Mesenchymal stem cell (in vitro differentiated cells and primary cell): Measurements from ENCODE around the gene CRLF1.

Experiments
- DNase-seq: peaks from one replicate; pipeline ENCODE4 v3.0.0-alpha.2; 2013
- H2AFZ ChIP-seq: one replicate; pipeline ENCODE4 v1.6.1; 2013; ENCODE audit warnings: low read depth, mild to moderate bottlenecking, control low read depth, inconsistent platforms, low read length, moderate library complexity
- H2AK5ac ChIP-seq: 2 replicates; pipeline ENCODE4 v1.6.1; 2013; ENCODE audit warnings: low read length, moderate library complexity, mild to moderate bottlenecking, inconsistent platforms; ENCODE audit not compliant: severe bottlenecking
- H2BK120ac ChIP-seq: one replicate; pipeline ENCODE4 v1.6.1; 2013; ENCODE audit warnings: low read depth, mild to moderate bottlenecking, inconsistent platforms, low read length, moderate library complexity
- H2BK12ac ChIP-seq, 2 experiments: one replicate each; pipeline ENCODE4 v1.6.1; 2013; ENCODE audit warnings: inconsistent platforms in 2 of 2, low read length in 2 of 2, mild to moderate bottlenecking in 2 of 2, moderate library complexity in 2 of 2, control low read depth in 1 of 2
- H2BK15ac ChIP-seq: one replicate; pipeline ENCODE4 v1.6.1; 2013; ENCODE audit warnings: mild to moderate bottlenecking, low read depth, inconsistent platforms; ENCODE audit not compliant: poor library complexity, severe bottlenecking
- H2BK5ac ChIP-seq: 2 replicates; pipeline ENCODE4 v1.6.1; 2013; ENCODE audit warnings: low read depth, mild to moderate bottlenecking, low read length, control low read depth, inconsistent platforms; ENCODE audit not compliant: poor library complexity, severe bottlenecking
- H3K14ac ChIP-seq, 2 experiments: one replicate each; pipeline ENCODE4 v1.6.1; 2013; ENCODE audit warnings: inconsistent platforms in 2 of 2, low read length in 2 of 2, control low read depth in 1 of 2, mild to moderate bottlenecking in 1 of 2, moderate library complexity in 1 of 2
- H3K18ac ChIP-seq, 2 experiments: one replicate each; pipeline ENCODE4 v1.6.1; 2013; ENCODE audit warnings: inconsistent platforms in 2 of 2, low read length in 2 of 2, control low read depth in 1 of 2, low read depth in 1 of 2, mild to moderate bottlenecking in 1 of 2
- H3K23ac ChIP-seq, 2 experiments: one replicate each; pipeline ENCODE4 v1.6.1; 2013; ENCODE audit warnings: inconsistent platforms in 2 of 2, low read length in 2 of 2, mild to moderate bottlenecking in 2 of 2, moderate library complexity in 2 of 2, control low read depth in 1 of 2
- H3K27ac ChIP-seq: 2 replicates; pipeline ENCODE4 v1.5.1; 2013; ENCODE audit warnings: mild to moderate bottlenecking, moderate library complexity, low read length, control low read depth, inconsistent platforms; ENCODE audit not compliant: poor library complexity, severe bottlenecking
- H3K27me3 ChIP-seq, 2 experiments: 2 replicates each; pipeline versions ENCODE4 v1.6.1 to v1.7.0; 2013; ENCODE audit warnings: low read length in 2 of 2, mild to moderate bottlenecking in 2 of 2, moderate library complexity in 2 of 2, control low read depth in 1 of 2, inconsistent platforms in 1 of 2; ENCODE audit not compliant: control insufficient read depth in 1 of 2, insufficient read depth in 1 of 2
- H3K36me3 ChIP-seq, 2 experiments: 2 replicates each; pipeline versions ENCODE4 v1.6.1 to v1.7.0; 2013; ENCODE audit warnings: low read length in 2 of 2, control low read depth in 1 of 2, inconsistent platforms in 1 of 2, low read depth in 1 of 2, mild to moderate bottlenecking in 1 of 2; ENCODE audit not compliant: insufficient read depth in 2 of 2, control insufficient read depth in 1 of 2
- H3K4ac ChIP-seq, 2 experiments: one replicate each; pipeline ENCODE4 v1.6.1; 2013; ENCODE audit warnings: inconsistent platforms in 2 of 2, low read length in 2 of 2, mild to moderate bottlenecking in 2 of 2, moderate library complexity in 2 of 2, control low read depth in 1 of 2, low read depth in 1 of 2
- H3K4me1 ChIP-seq: 2 replicates; pipeline ENCODE4 v1.6.1; 2013; ENCODE audit warnings: low read depth, low read length, control low read depth; ENCODE audit not compliant: control insufficient read depth, insufficient read depth
- H3K4me2 ChIP-seq: 2 replicates; pipeline ENCODE4 v1.6.1; 2013; ENCODE audit warnings: low read length, mild to moderate bottlenecking, inconsistent platforms; ENCODE audit not compliant: poor library complexity, severe bottlenecking
- H3K4me3 ChIP-seq, 2 experiments: 2 replicates each; pipeline versions ENCODE4 v1.5.1 to v1.7.0; 2013; ENCODE audit warnings: low read length in 2 of 2, mild to moderate bottlenecking in 2 of 2, control low read depth in 1 of 2, low read depth in 1 of 2; ENCODE audit not compliant: insufficient read depth in 1 of 2
- H3K79me1 ChIP-seq: replicated peaks from 2 replicates; pipeline ENCODE4 v1.6.1; 2013; ENCODE audit warnings: mild to moderate bottlenecking, control low read depth, low read length, inconsistent platforms; ENCODE audit not compliant: poor library complexity, severe bottlenecking
- H3K9ac ChIP-seq: 2 replicates; pipeline ENCODE4 v1.7.0; 2013; ENCODE audit warnings: mild to moderate bottlenecking, low read length, moderate library complexity
- H3K9me3 ChIP-seq: 2 replicates; pipeline ENCODE4 v1.7.0; 2013; ENCODE audit warnings: mild to moderate bottlenecking, low read length; ENCODE audit not compliant: control insufficient read depth
- H4K8ac ChIP-seq: one replicate; pipeline ENCODE4 v1.6.1; 2013; ENCODE audit warnings: inconsistent platforms, mild to moderate bottlenecking, low read length, moderate library complexity
- H4K91ac ChIP-seq: one replicate; pipeline ENCODE4 v1.6.1; 2013; ENCODE audit warnings: mild to moderate bottlenecking, low read length, inconsistent platforms
- WGBS: methylation state at CpG from one replicate; pipeline ENCODE4 v1.1.7; 2013; ENCODE audit warnings: mixed read lengths; 5-methylcytosine and 5-hydroxymethylcytosine counted together

The CRLF1 gene

GRCh38 chr19:18597809-18598660 is 8.6 kb downstream of the CRLF1 start:
- H2BK12ac ChIP-seq = no peak overlapping the region

GRCh38 chr19:18596752-18597157 is 9.8 kb downstream of the CRLF1 start:
- peaks cover 9 to 35% of the 10 kb centered on the region in 2 experiments for H3K27me3 ChIP-seq
- 73% methylated on average over 17 of the region's 21 CpGs for WGBS
- no peaks in the 10 kb centered on the region for H3K79me1 ChIP-seq
- no peak overlapping the region for H3K14ac ChIP-seq
- H2AK5ac ChIP-seq = no peak overlapping the region
- no peak overlapping the region for H4K8ac ChIP-seq
- peaks cover 0 to 6% of the 10 kb centered on the region in 2 experiments for H3K36me3 ChIP-seq
- H2BK12ac ChIP-seq = no peak overlapping the region
- no peak overlapping the region for H2AFZ ChIP-seq
- no peak overlapping the region for H2BK120ac ChIP-seq
- peaks cover 17% of the 10 kb centered on the region for H3K4me1 ChIP-seq
- no peaks in the 10 kb centered on the region for H3K9me3 ChIP-seq
- no peak overlapping the region for H3K9ac ChIP-seq
- DNase-seq = no peak
- no peak overlapping the region for H3K4ac ChIP-seq
- H4K91ac ChIP-seq = peak overlapping the region; percentile 35
- H2BK15ac ChIP-seq = no peak overlapping the region
- no peak overlapping the region for H3K23ac ChIP-seq
- H3K27ac ChIP-seq = no peak overlapping the region
- H3K18ac ChIP-seq = no peak overlapping the region
- no peak overlapping the region for H3K4me2 ChIP-seq
- peak overlapping the region in 1 of 2 experiments; percentile 14 for H3K4me3 ChIP-seq
- no peak overlapping the region for H2BK5ac ChIP-seq

More at GRCh38 chr19:18597809-18598660, 8.6 kb downstream of the CRLF1 start:
- Histone ChIP-seq H3K27me3 (peaks cover 9 to 42% of the 10 kb centered on the region in 2 experiments), H2AFZ (no peak overlapping the region), H3K9ac (no peak overlapping the region), H3K14ac (no peak overlapping the region), H3K23ac (no peak overlapping the region), H3K4me2 (no peak overlapping the region), H3K36me3 (no peaks in the 10 kb centered on the region), H3K4ac (no peak overlapping the region), H4K8ac (peak overlapping the region; percentile 13), H3K79me1 (no peaks in the 10 kb centered on the region), H2BK15ac (peak overlapping the region; percentile 15), H3K4me3 (no peak overlapping the region), H3K27ac (no peak overlapping the region), H2BK120ac (no peak overlapping the region), H2BK5ac (no peak overlapping the region), H4K91ac (no peak overlapping the region), H2AK5ac (no peak overlapping the region), H3K9me3 (no peaks in the 10 kb centered on the region), H3K18ac (no peak overlapping the region), H3K4me1 (peaks cover 17% of the 10 kb centered on the region)
- DNase-seq = no peak
- WGBS = 70% methylated on average over 19 of the region's 25 CpGs

- Histone ChIP-seq H3K23ac (no peak overlapping the region), H4K8ac (no peak overlapping the region), H3K79me1 (no peaks in the 10 kb centered on the region), H3K14ac (no peak overlapping the region), H3K27ac (no peak overlapping the region), H3K9ac (no peak overlapping the region), H4K91ac (no peak overlapping the region), H2BK12ac (no peak overlapping the region), H3K4ac (no peak overlapping the region), H3K18ac (no peak overlapping the region), H2BK120ac (no peak overlapping the region), H3K27me3 (peaks cover 9 to 34% of the 10 kb centered on the region in 2 experiments), H3K4me3 (no peak overlapping the region), H3K4me1 (peaks cover 23% of the 10 kb centered on the region), H2AK5ac (no peak overlapping the region), H2AFZ (no peak overlapping the region), H3K36me3 (peaks cover 7 to 14% of the 10 kb centered on the region in 2 experiments), H3K4me2 (no peak overlapping the region), H2BK5ac (no peak overlapping the region), H3K9me3 (no peaks in the 10 kb centered on the region), H2BK15ac (no peak overlapping the region)
- WGBS = 77% methylated on average over 6 of the region's 6 CpGs
- DNase-seq = no peak
These were observed 11.1 kb downstream of the CRLF1 start for GRCh38 chr19:18595475-18595874.

- Histone ChIP-seq H3K4ac (no peak overlapping the region), H2AK5ac (no peak overlapping the region), H2BK5ac (no peak overlapping the region), H2BK120ac (no peak overlapping the region), H3K4me1 (peaks cover 26% of the 10 kb centered on the region), H3K9ac (peak overlapping the region; percentile 70), H3K79me1 (no peaks in the 10 kb centered on the region), H3K27me3 (peaks cover 9 to 34% of the 10 kb centered on the region in 2 experiments), H4K91ac (no peak overlapping the region), H3K9me3 (no peaks in the 10 kb centered on the region), H3K14ac (no peak overlapping the region), H3K23ac (no peak overlapping the region), H3K4me2 (peak overlapping the region; percentile 88), H3K18ac (no peak overlapping the region), H3K4me3 (peak overlapping the region in 1 of 2 experiments; percentile 68), H2AFZ (no peak overlapping the region), H4K8ac (no peak overlapping the region), H3K36me3 (peaks cover 9 to 16% of the 10 kb centered on the region in 2 experiments), H3K27ac (no peak overlapping the region), H2BK12ac (no peak overlapping the region), H2BK15ac (no peak overlapping the region)
- DNase-seq = no peak
- WGBS = 61% methylated on average over 26 of the region's 26 CpGs
These were observed 11.7 kb downstream of the CRLF1 start for GRCh38 chr19:18594824-18595373.
